Measurements from ENCODE around the gene ITGA7.

Gene ITGA7

GRCh38 chr12:55733021-55733555 lies 25.4 kb upstream of the ITGA7 start:
- DNase-seq: no peak

GRCh38 chr12:55732288-55732687 lies 24.6 kb upstream of the ITGA7 start:
- no peak for DNase-seq

- peak in 1 of 2 experiments; percentile 20 for DNase-seq
Measured at GRCh38 chr12:55729819-55730818, 22.4 kb upstream of the ITGA7 start.

- peak; percentile 77 to 91 for DNase-seq
Measured at GRCh38 chr12:55728939-55729818, 21.5 kb upstream of the ITGA7 start, which contains the start of gene CD63. TSS of gene CD63 (minus strand) at chr12:55729009. CDS start at chr12:55728341, 668 bp downstream.

GRCh38 chr12:55728186-55728938 lies 20.7 kb upstream of the ITGA7 start:
- peak in 1 of 2 experiments; percentile 56 for DNase-seq

- DNase-seq: peak in 1 of 2 experiments; percentile 27
Measured at GRCh38 chr12:55727643-55728185, 20.0 kb upstream of the ITGA7 start.

GRCh38 chr12:55726971-55727370 lies 19.3 kb upstream of the ITGA7 start:
- DNase-seq: no peak

- no peak for DNase-seq
Measured at GRCh38 chr12:55725556-55725955, 17.9 kb upstream of the ITGA7 start.

GRCh38 chr12:55724940-55725309 lies 17.2 kb upstream of the ITGA7 start:
- DNase-seq: no peak

GRCh38 chr12:55724226-55724939 lies 16.7 kb upstream of the ITGA7 start:
- DNase-seq: peak in 1 of 2 experiments; percentile 74

- DNase-seq: no peak
Measured at GRCh38 chr12:55723516-55724225, 16.0 kb upstream of the ITGA7 start.

GRCh38 chr12:55722948-55723347 lies 15.2 kb upstream of the ITGA7 start:
- DNase-seq: no peak

GRCh38 chr12:55721601-55722213 lies 14.0 kb upstream of the ITGA7 start:
- no peak for DNase-seq

GRCh38 chr12:55720894-55721444 lies 13.3 kb upstream of the ITGA7 start:
- peak; percentile 20 to 56 for DNase-seq

- DNase-seq: peak in 1 of 2 experiments; percentile 57
Measured at GRCh38 chr12:55720071-55720564, 12.4 kb upstream of the ITGA7 start, which contains the start of gene RDH5. TSS of gene RDH5 (plus strand) at chr12:55720393. CDS start at chr12:55721185, 792 bp downstream.

GRCh38 chr12:55719371-55719770 lies 11.7 kb upstream of the ITGA7 start:
- DNase-seq: no peak

- DNase-seq: peak; percentile 56 to 83
Measured at GRCh38 chr12:55718624-55719275, 11.0 kb upstream of the ITGA7 start.

- DNase-seq: peak in 1 of 2 experiments; percentile 20
Measured at GRCh38 chr12:55718015-55718414, 10.3 kb upstream of the ITGA7 start.

All from NCI-H526 (cell line).